DND-41 (cell line): Measurements from ENCODE around the gene IFNG-AS1.

Experiments
- ATAC-seq: fragments of 200-7000 bp; cut with Tn5 transposase; 3 replicates; pipeline ENCODE4 v1.9.1; 2021; ENCODE audit warnings: low read depth; ENCODE audit not compliant: insufficient read depth
- DNase-seq: peaks from one replicate; pipeline ENCODE4 v3.0.0-alpha.2; 2020
- H2AFZ ChIP-seq: 2 replicates; pipeline ENCODE4 v1.6.0; 2012; ENCODE audit warnings: low read depth, low read length
- H3K27ac ChIP-seq: 2 replicates; pipeline ENCODE4 v1.5.1; 2012; ENCODE audit warnings: low read length, inconsistent platforms
- H3K27me3 ChIP-seq: fragments of 200-600 bp; sonication (generic); 2 replicates; pipeline ENCODE4 v1.6.0; 2012; ENCODE audit warnings: low read length, mild to moderate bottlenecking, inconsistent platforms; ENCODE audit not compliant: insufficient read depth, poor library complexity
- H3K36me3 ChIP-seq: 2 replicates; pipeline ENCODE4 v1.5.1; 2012; ENCODE audit warnings: low read length, inconsistent platforms; ENCODE audit not compliant: insufficient read depth
- H3K4me1 ChIP-seq: 2 replicates; pipeline ENCODE4 v1.5.1; 2012; ENCODE audit warnings: mild to moderate bottlenecking, low read length; ENCODE audit not compliant: insufficient read depth
- H3K4me2 ChIP-seq: 2 replicates; pipeline ENCODE4 v1.6.0; 2012; ENCODE audit warnings: mild to moderate bottlenecking, moderate library complexity, low read length, inconsistent platforms; ENCODE audit not compliant: insufficient read depth
- H3K4me3 ChIP-seq, 2 experiments: fragments of 200-600 bp in 1 of 2; shearing (Covaris generic) in 1 of 2; 2 replicates each; pipeline ENCODE4 v1.5.1; 2012 to 2016; ENCODE audit warnings: inconsistent platforms in 2 of 2, low read length in 2 of 2, mild to moderate bottlenecking in 2 of 2, low read depth in 1 of 2, moderate library complexity in 1 of 2
- H3K79me2 ChIP-seq: 2 replicates; pipeline ENCODE4 v1.6.0; 2012; ENCODE audit warnings: low read length, inconsistent platforms; ENCODE audit not compliant: insufficient read depth
- H3K9ac ChIP-seq: 2 replicates; pipeline ENCODE4 v1.6.0; 2012; ENCODE audit warnings: low read depth, mild to moderate bottlenecking, inconsistent platforms, low read length, moderate library complexity
- H3K9me3 ChIP-seq: 2 replicates; pipeline ENCODE4 v1.5.1; 2012; ENCODE audit warnings: low read length, moderate library complexity, mild to moderate bottlenecking, inconsistent platforms; ENCODE audit not compliant: insufficient read depth, severe bottlenecking
- H4K20me1 ChIP-seq: 2 replicates; pipeline ENCODE4 v1.6.0; 2012; ENCODE audit warnings: low read length; ENCODE audit not compliant: insufficient read depth
- EZH2 ChIP-seq: IDR thresholded peaks from 3 replicates; pipeline ENCODE4 v1.6.1; 2012; ENCODE audit warnings: borderline replicate concordance, low read depth, mild to moderate bottlenecking, moderate library complexity, low read length, inconsistent platforms; ENCODE audit not compliant: severe bottlenecking
- TF ChIP-seq, protein P1 (sequence below): IDR thresholded peaks from 2 replicates; pipeline ENCODE4 v1.5.1; 2012; ENCODE audit warnings: borderline replicate concordance, low read length, moderate library complexity, mild to moderate bottlenecking; ENCODE audit not compliant: poor library complexity, severe bottlenecking; ENCODE audit errors: extremely low read depth

The IFNG-AS1 gene

DNA sequence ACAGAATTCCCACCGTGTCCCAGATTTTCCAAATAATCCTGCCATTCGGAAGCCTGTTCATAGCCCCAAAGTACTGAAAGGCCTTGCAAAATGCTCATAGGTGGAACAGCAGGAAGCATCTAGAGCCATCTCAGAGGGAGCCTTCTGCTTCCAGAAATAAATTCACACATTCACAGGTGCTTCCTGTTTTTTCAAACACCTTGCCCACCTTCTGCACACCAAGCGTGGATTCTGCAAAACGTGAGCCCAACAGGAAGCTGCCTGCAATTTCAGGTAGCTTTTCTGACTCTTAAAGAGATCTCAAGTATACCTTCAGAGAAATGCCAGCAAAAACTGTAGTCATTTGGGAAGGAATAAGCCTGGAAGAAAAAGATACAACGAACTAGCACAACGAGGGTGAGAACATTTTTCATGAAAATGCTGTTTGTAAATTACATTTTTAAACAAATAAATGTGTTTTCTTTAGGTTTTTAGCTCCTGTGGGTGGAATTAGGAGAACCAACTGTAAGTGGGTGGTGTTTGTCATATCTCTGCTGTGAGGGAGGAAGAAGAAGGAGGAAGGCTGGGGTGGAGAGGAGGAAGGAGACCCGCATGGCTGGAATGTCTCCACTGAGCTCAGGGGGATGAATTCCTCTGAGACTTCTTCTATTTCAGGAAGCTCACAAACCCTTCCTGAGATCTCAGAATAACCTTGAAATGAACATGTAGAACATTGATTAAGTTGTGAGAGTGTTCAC is at the start of gene IFNG-AS1:
TSS of gene IFNG-AS1 (plus strand) at position 264 of the 737 bp plus-strand sequence.
- H3K4me3 ChIP-seq, result no peak within 1 kb of the TSS
- no peak within 1 kb of the TSS for H3K27ac ChIP-seq
- TF ChIP-seq, protein P1, sequence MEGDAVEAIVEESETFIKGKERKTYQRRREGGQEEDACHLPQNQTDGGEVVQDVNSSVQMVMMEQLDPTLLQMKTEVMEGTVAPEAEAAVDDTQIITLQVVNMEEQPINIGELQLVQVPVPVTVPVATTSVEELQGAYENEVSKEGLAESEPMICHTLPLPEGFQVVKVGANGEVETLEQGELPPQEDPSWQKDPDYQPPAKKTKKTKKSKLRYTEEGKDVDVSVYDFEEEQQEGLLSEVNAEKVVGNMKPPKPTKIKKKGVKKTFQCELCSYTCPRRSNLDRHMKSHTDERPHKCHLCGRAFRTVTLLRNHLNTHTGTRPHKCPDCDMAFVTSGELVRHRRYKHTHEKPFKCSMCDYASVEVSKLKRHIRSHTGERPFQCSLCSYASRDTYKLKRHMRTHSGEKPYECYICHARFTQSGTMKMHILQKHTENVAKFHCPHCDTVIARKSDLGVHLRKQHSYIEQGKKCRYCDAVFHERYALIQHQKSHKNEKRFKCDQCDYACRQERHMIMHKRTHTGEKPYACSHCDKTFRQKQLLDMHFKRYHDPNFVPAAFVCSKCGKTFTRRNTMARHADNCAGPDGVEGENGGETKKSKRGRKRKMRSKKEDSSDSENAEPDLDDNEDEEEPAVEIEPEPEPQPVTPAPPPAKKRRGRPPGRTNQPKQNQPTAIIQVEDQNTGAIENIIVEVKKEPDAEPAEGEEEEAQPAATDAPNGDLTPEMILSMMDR, result no peak
- TF ChIP-seq EZH2, result no peak
- H3K36me3 ChIP-seq, result no peaks in the 10 kb centered on the region
- H3K79me2 ChIP-seq, result no peaks in the 10 kb centered on the region
- no peak within 1 kb of the TSS for H2AFZ ChIP-seq
- peaks cover 3% of the 10 kb centered on the region for H3K27me3 ChIP-seq
- no peaks in the 10 kb centered on the region for H3K9me3 ChIP-seq
- peaks cover 4% of the 10 kb centered on the region for H3K4me1 ChIP-seq
- ATAC-seq (no peak), DNase-seq (no peak)
- no peak within 1 kb of the TSS for H3K9ac ChIP-seq
- H4K20me1 ChIP-seq, result no peaks in the 10 kb centered on the region
- H3K4me2 ChIP-seq, result no peak within 1 kb of the TSS

DNA sequence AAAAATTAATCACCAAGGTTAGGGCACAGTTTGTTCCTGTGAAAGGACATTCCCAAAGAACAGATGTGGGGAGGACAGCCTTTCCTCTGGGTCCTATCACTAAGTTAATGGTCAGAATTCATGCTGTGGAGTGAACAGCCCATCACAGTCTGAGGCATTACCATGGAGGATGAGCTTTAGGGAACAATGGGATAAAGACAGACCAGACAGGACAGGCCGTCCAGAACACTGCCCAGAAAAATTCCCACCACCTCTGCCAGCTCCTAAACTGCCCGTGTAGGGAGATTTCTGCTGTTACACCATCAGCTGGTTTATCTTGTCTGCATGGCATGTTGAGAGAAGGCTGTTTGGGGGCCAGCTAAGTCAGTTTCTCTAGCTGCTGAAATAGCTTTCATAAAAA is 49.6 kb upstream of the IFNG-AS1 start:
- ATAC-seq (no peak), DNase-seq (no peak)
- Histone ChIP-seq H3K27ac (no peak overlapping the region), H3K9me3 (no peaks in the 10 kb centered on the region), H3K4me2 (no peak overlapping the region), H3K4me1 (no peaks in the 10 kb centered on the region), H3K79me2 (no peaks in the 10 kb centered on the region), H2AFZ (no peak overlapping the region), H3K27me3 (no peaks in the 10 kb centered on the region), H3K36me3 (no peaks in the 10 kb centered on the region), H3K4me3 (no peak overlapping the region), H3K9ac (no peak overlapping the region), H4K20me1 (no peaks in the 10 kb centered on the region)
- TF ChIP-seq, protein P1, result no peak
- TF ChIP-seq EZH2, result no peak

DNA sequence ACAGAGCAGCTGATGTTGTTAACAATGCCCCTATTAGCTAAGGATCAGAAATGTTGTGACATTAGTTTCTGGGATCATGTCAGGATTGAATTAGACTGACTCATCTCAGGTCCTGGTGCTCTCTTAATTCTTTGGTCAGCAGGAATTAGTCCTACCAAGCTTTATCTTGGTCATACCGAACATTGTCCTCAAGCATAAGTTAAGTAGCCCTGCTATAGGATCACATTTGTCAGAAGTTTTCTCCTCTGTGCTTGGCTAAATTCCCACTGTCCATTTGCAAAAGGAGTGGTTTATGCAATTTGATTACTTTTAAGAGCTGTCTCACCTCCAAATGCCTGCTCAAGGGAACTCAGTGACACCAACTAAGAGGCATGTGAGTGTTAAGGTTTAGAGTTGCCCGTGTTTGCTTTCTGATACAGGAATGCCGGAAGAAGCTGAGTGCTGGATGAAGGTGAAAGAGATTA is 48.4 kb upstream of the IFNG-AS1 start:
- H2AFZ ChIP-seq, result no peak overlapping the region
- H3K79me2 ChIP-seq, result no peaks in the 10 kb centered on the region
- no peaks in the 10 kb centered on the region for H3K4me1 ChIP-seq
- no peaks in the 10 kb centered on the region for H3K9me3 ChIP-seq
- no peaks in the 10 kb centered on the region for H3K36me3 ChIP-seq
- H3K4me3 ChIP-seq, result no peak overlapping the region
- H3K4me2 ChIP-seq, result no peak overlapping the region
- H3K9ac ChIP-seq, result no peak overlapping the region
- TF ChIP-seq EZH2, result no peak
- TF ChIP-seq, protein P1, result no peak
- H3K27ac ChIP-seq, result no peak overlapping the region
- ATAC-seq (no peak), DNase-seq (no peak)
- no peaks in the 10 kb centered on the region for H4K20me1 ChIP-seq
- H3K27me3 ChIP-seq, result no peaks in the 10 kb centered on the region
